Endodermal cell (in vitro differentiated cells): Measurements from ENCODE around the gene WDR27. TPM values are rescaled to one million over a fixed set of nuclear protein-coding genes. Genes with fewer than 3 reads are reported as not detected.
A peak's percentile ranks its signal among the peaks of the same experiment; 100 is the strongest.

ENCODE experiments used
- DNase-seq: peaks from one replicate; pipeline ENCODE4 v3.0.0-alpha.2; 2017
- H3K27ac ChIP-seq: 2 replicates; pipeline ENCODE4 v1.5.1; 2013; ENCODE audit warnings: mild to moderate bottlenecking, low read depth, low read length, moderate library complexity
- H3K27me3 ChIP-seq: 2 replicates; pipeline ENCODE4 v1.6.1; 2013; ENCODE audit warnings: mild to moderate bottlenecking, low read length, moderate library complexity; ENCODE audit not compliant: insufficient read depth, control insufficient read depth, poor library complexity, severe bottlenecking
- H3K36me3 ChIP-seq: 2 replicates; pipeline ENCODE4 v1.7.0; 2013; ENCODE audit warnings: mild to moderate bottlenecking, low read length, moderate library complexity; ENCODE audit not compliant: control insufficient read depth, insufficient read depth
- H3K4me1 ChIP-seq: one replicate; pipeline ENCODE4 v1.7.0; 2013; ENCODE audit warnings: low read length; ENCODE audit not compliant: control insufficient read depth, insufficient read depth
- H3K4me3 ChIP-seq: 2 replicates; pipeline ENCODE4 v1.5.1; 2013; ENCODE audit warnings: mild to moderate bottlenecking, low read length, moderate library complexity
- H3K9ac ChIP-seq: 2 replicates; pipeline ENCODE4 v1.6.1; 2013; ENCODE audit warnings: mild to moderate bottlenecking, low read length, moderate library complexity; ENCODE audit not compliant: poor library complexity, severe bottlenecking; ENCODE audit errors: extremely low read depth
- H3K9me3 ChIP-seq: 2 replicates; pipeline ENCODE4 v1.6.1; 2013; ENCODE audit warnings: mild to moderate bottlenecking, low read length, moderate library complexity; ENCODE audit not compliant: control insufficient read depth
- H3K27ac Mint-ChIP-seq: 2 replicates; pipeline ENCODE4 v1.8.0; 2020; ENCODE audit warnings: mixed read lengths
- H3K27me3 Mint-ChIP-seq: 2 replicates; pipeline ENCODE4 v1.8.0; 2021; ENCODE audit warnings: mild to moderate bottlenecking, mixed read lengths; ENCODE audit not compliant: insufficient read depth
- H3K36me3 Mint-ChIP-seq: 2 replicates; pipeline ENCODE4 v1.8.0; 2020; ENCODE audit warnings: low read depth, mixed read lengths
- H3K4me1 Mint-ChIP-seq: 2 replicates; pipeline ENCODE4 v1.8.0; 2020; ENCODE audit warnings: mixed read lengths
- H3K4me3 Mint-ChIP-seq: 2 replicates; pipeline ENCODE4 v1.8.0; 2020; ENCODE audit warnings: mild to moderate bottlenecking, moderate library complexity, mixed read lengths
- H3K9me3 Mint-ChIP-seq: 2 replicates; pipeline ENCODE4 v1.8.0; 2020; ENCODE audit warnings: mild to moderate bottlenecking, mixed read lengths
- CTCF ChIP-seq: fragments of 200-600 bp; sonication (generic); conservative IDR thresholded peaks from 2 replicates; pipeline ENCODE4 v1.5.0; 2021; ENCODE audit warnings: antibody characterized with exemption, mild to moderate bottlenecking
- WGBS, 2 experiments: methylation state at CpG; one replicate each; pipeline versions ENCODE4 v1.1.5 to v1.1.7; 2013; ENCODE audit warnings: missing lambda C conversion rate in 2 of 2, mixed read lengths in 1 of 2; ENCODE audit not compliant: insufficient coverage in 1 of 2, insufficient read length in 1 of 2; 5-methylcytosine and 5-hydroxymethylcytosine counted together
- total RNA-seq, 2 donors: library from RNA; stranded (reverse); fragmentation: NEBNext Ultra II Directional in 1 of 2; extraction: Animal tissue kit (Norgen Biotek cat#: 25700) in 1 of 2; gene quantifications; 2 replicates in 1 of 2; 3 replicates in 1 of 2; pipeline ENCODE4 v1.2.1, GENCODE V29; 2021

WDR27 gene
- total RNA-seq, 2 donors from 2014 or later, result 94.4 to 110 TPM

- DNase-seq, result peak; percentile 53
- TF ChIP-seq CTCF, result no peak
Measured at GRCh38 chr6:169445661-169446581, 255.9 kb downstream of the WDR27 start.

GRCh38 chr6:169445227-169445626, 256.6 kb downstream of the WDR27 start:
- Mint-ChIP-seq H3K4me1 (no peaks in the 10 kb centered on the region), H3K4me3 (no peak overlapping the region), H3K27me3 (no peaks in the 10 kb centered on the region), H3K27ac (no peak overlapping the region), H3K36me3 (no peaks in the 10 kb centered on the region), H3K9me3 (no peaks in the 10 kb centered on the region)
- H3K4me3 ChIP-seq, result no peak overlapping the region
- no peaks in the 10 kb centered on the region for H3K4me1 ChIP-seq
- H3K36me3 ChIP-seq, result no peaks in the 10 kb centered on the region
- peak; percentile 55 for DNase-seq
- peak; percentile 62 for TF ChIP-seq CTCF
- H3K27ac ChIP-seq, result no peak overlapping the region
- no peaks in the 10 kb centered on the region for H3K27me3 ChIP-seq
- WGBS, 2 experiments, result 95 to 100% methylated on average over 3 to 7 of the region's 7 CpGs
- H3K9ac ChIP-seq, result no peak overlapping the region
- H3K9me3 ChIP-seq, result no peaks in the 10 kb centered on the region

More at GRCh38 chr6:169445661-169446581, 255.9 kb downstream of the WDR27 start:
- H3K4me1 Mint-ChIP-seq, result no peaks in the 10 kb centered on the region
- H3K27me3 Mint-ChIP-seq, result no peaks in the 10 kb centered on the region
- no peaks in the 10 kb centered on the region for H3K36me3 Mint-ChIP-seq
- no peaks in the 10 kb centered on the region for H3K36me3 ChIP-seq
- no peak overlapping the region for H3K4me3 Mint-ChIP-seq
- no peak overlapping the region for H3K27ac ChIP-seq
- no peaks in the 10 kb centered on the region for H3K9me3 Mint-ChIP-seq
- no peaks in the 10 kb centered on the region for H3K9me3 ChIP-seq
- H3K27ac Mint-ChIP-seq, result no peak overlapping the region
- 90 to 92% methylated on average over 15 to 27 of the region's 27 CpGs for WGBS, 2 experiments
- H3K4me1 ChIP-seq, result no peaks in the 10 kb centered on the region
- H3K4me3 ChIP-seq, result no peak overlapping the region
- H3K9ac ChIP-seq, result no peak overlapping the region
- H3K27me3 ChIP-seq, result no peaks in the 10 kb centered on the region

GRCh38 chr6:169441292-169441691, 260.5 kb downstream of the WDR27 start:
- Histone ChIP-seq H3K4me3 (no peak overlapping the region), H3K27ac (no peak overlapping the region), H3K27me3 (no peaks in the 10 kb centered on the region), H3K36me3 (no peaks in the 10 kb centered on the region), H3K4me1 (no peaks in the 10 kb centered on the region), H3K9ac (no peak overlapping the region), H3K9me3 (no peaks in the 10 kb centered on the region)
- no peak for DNase-seq
- WGBS, 2 experiments, result 91 to 95% methylated on average over 5 of the region's 5 CpGs
- H3K4me1 Mint-ChIP-seq, result no peaks in the 10 kb centered on the region
- no peaks in the 10 kb centered on the region for H3K9me3 Mint-ChIP-seq
- H3K36me3 Mint-ChIP-seq, result no peaks in the 10 kb centered on the region
- H3K27ac Mint-ChIP-seq, result no peak overlapping the region
- no peak overlapping the region for H3K4me3 Mint-ChIP-seq
- no peaks in the 10 kb centered on the region for H3K27me3 Mint-ChIP-seq
- TF ChIP-seq CTCF, result no peak
